ENCODE results near the gene ECT2L.

Gene ECT2L

GRCh38 chr6:138806889-138807288 lies 11.0 kb downstream of the ECT2L start:
- DNase-seq, result no peak

- DNase-seq, result no peak
Measured at GRCh38 chr6:138809677-138810076, 13.8 kb downstream of the ECT2L start.

DNA sequence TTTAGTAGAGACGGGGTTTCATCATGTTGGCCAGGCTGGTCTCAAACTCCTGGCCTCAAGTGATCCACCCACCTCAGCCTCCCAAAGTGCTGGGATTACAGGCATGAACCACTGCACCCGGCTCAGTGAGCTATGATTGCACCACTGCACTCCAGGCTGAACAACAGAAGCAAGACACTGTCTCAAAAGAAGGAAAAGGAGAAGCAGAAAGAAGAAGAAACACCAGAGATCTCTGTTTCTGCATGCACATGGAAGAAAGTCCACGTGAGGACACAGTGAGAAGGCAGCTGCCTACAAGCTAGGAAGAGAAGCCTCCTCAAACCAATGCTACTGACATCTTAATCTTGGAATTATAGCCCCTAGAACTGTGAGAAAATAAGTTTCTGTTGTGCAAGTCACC lies 16.0 kb downstream of the ECT2L start:
- no peak for DNase-seq

DNA sequence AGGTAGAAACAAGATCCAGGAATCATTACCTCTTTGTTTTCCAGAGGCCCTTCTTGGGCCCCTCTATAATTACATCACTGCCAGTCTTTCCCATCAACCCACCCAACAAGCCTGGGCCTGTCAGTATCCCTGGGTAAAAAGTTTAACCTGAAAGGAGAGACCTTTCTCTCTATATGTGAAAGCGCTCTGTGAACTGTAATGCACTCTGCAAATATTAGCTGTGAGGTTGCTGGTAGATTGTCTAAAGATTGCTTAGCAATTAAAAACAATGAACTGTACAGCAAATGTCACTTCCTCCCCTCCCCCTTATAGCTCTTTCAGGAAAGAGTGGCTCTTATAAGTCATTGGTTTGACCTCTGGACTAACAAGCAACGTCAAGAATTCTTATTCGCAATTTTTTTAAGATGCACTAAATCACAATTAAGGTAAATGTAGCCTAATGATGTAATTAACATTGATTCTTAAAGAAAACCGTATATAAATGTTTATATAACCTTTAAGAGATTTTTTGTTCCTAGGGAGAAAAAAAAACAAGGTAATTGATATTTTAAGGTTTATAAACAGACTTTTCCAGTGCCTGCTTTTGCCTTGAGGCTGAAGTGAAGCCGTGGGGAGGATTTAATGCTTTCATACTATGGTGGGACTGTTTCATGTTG lies 18.4 kb downstream of the ECT2L start:
- DNase-seq, result no peak

DNA sequence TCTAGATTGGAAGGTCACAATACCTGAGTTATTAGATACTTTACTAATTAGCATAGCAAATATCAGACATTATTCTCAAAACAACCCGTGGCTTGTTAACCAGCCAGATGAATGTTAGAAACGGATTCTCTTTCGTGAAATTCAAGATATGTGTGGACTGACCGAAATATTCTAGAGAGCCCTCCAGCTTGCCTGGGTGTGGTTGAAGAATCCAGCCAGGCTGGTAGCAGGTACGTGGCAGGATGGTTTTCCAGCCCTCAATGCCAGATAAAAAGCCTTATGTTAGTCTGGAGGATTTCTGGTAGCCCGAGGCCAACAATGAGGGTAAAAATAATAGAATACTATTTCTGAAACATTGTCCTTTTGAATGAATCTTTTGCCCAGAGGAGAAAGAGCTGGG lies 19.3 kb downstream of the ECT2L start:
- DNase-seq, result no peak

- no peak for DNase-seq
Measured at GRCh38 chr6:138815797-138816528, 20.1 kb downstream of the ECT2L start.

DNA sequence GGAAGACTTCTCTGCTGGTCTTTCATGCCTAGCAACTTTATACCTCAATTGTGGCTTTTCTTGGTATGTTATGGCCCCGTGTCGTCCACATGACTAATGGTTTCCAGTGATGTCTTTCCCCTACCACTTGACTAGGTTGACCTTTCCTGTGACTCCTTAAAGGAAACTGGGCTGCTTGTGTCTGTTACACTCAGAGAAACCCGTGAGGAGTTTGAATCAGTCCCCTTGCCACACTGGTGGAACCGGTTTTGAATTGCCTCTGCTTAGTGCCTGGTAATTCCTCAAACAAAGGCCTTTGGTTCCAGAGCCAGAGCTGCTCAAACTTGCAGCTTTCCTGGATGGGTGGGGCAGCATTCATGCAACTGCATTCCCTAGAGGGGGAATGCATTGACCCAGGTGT lies 21.9 kb downstream of the ECT2L start:
- DNase-seq, result no peak

GRCh38 chr6:138818496-138819194 lies 22.8 kb downstream of the ECT2L start:
- DNase-seq, result no peak

- DNase-seq, result no peak
Measured at GRCh38 chr6:138821519-138821918, 25.6 kb downstream of the ECT2L start.

- DNase-seq, result no peak
Measured at GRCh38 chr6:138824482-138825144, 28.7 kb downstream of the ECT2L start.

GRCh38 chr6:138830248-138830647 lies 34.4 kb downstream of the ECT2L start:
- DNase-seq, result no peak

GRCh38 chr6:138832182-138832581 lies 36.3 kb downstream of the ECT2L start:
- DNase-seq, result no peak

DNA sequence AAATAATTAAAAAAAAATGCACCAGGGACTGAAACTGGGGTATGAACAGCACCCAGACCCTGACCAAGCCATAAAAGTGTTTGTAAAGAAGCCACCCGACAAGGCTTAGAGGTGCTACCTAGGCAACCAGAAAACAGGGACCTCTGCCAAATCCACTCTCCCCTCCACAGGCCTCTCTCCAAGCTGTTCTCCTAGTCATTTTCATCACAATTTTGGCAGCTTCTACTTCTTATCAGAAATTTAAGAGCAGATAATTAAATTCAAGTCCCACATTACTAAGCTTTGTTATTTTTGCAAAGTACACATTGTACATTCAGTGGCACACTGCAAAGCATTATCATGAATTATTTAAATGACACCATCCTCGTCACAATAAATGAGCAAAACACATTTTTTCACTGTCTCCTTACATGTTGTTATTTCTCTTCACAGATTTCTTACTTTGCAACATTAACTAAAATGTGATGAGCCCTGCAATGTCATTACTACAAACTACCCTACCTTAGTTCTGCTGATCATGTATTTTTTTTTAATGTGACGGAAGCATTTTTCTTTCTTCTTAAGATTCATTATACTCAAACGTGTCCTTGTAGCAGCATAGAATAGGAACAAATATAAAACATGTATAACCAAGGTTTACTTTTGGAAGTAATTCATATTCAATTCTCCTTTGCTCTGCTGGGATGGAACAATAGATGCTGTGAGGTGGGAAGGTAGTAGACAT lies 38.1 kb downstream of the ECT2L start:
- DNase-seq, result peak; percentile 53

GRCh38 chr6:138837246-138837645 lies 41.4 kb downstream of the ECT2L start:
- no peak for DNase-seq

DNA sequence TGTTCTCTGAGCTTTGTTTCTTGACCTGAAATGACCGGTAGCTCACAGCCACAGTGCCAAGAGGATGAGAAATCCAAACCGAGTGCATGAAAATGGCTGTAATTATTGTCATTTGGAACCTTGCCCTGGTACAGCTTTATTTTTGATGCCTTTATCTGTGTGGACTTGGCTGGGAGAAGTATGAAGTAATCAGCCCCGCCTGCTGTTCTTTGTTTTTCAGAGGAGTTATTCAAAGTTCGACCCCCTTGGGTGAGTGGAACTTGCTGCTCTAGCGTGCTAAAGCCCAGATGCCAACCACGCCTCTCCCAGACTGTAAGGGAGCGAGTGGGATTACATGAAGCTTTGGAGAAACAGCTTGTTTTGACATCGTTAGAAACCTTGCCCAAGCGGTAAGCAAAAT lies 48.3 kb downstream of the ECT2L start:
- DNase-seq, result peak; percentile 32

GRCh38 chr6:138847884-138848283 lies 52.0 kb downstream of the ECT2L start:
- DNase-seq, result no peak

DNA sequence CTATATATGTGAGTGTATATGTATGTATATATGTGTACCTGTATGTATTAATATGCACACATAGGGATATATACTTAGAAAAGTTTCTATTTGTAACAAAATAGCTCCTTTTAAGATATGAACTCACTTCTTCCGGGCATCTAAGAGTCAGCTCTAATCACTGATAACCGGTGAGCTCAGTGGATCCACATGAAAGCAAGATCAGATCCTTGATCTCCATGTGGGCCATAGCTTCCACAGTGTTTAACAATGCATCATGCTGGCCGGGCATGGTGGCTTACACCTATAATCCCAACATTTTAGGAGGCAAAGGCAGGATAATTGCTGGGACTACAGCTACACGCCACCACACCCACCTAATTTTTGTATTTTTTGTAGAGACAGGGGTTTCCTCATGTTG lies 52.6 kb downstream of the ECT2L start:
- no peak for DNase-seq

DNA sequence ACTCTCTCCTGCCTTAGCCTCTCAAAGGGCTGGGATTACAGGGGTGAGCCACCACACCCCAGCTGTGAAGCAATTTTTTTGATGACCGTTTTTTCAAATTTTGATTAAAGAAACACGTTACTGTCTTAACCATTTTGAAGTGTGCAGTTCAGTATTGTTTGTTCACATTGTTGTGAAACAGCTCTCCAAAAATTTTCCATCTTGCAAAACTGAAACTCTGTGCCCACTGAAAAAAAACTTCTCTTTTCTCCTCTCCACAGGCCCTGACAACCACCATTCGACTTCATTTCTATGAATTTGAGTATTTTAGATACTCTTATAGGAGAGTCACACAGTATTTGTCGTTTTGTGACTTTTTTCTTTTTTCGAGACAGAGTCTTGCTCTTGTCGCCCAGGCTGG lies 53.9 kb downstream of the ECT2L start:
- no peak for DNase-seq

- no peak for DNase-seq
Measured at GRCh38 chr6:138856654-138857053, 60.8 kb downstream of the ECT2L start.

DNA sequence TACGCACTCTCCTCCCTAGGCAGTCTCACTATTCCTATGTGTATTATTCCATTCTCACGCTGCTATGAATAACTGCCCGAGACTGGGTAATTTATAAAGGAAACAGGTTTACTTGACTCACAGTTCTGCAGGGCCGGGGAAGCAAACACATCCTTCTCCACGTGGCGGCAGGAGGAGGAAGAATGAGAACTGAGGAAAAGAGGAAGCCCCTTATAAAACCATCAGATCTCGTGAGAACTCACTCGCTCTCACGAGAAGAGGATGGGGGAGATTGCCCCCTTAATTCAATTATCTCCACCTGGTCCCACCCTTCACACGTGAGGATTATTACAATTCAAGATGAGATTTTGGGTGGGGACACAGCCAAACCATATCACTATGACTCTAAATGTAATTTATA lies 61.9 kb downstream of the ECT2L start:
- no peak for DNase-seq

GRCh38 chr6:138862456-138862855 lies 66.6 kb downstream of the ECT2L start:
- DNase-seq, result no peak

DNA sequence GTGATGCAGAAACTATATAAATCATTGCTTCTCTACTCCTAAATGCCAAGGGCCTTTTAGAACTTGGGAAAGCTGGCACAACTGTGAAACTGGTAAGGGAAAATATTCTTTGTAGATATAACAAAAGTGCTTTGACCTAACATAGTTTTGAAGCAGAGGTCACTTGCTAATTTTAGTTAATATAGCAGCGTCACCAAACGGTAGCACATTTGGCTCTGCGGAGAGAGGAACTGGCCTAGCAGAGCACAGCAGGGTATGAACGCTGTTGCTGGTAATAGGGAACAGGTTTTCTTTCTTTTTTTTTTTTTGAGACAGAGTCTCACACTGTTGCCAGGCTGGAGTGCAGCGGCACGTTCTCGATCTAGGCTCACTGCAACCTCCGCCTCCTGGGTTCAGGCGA lies 67.4 kb downstream of the ECT2L start:
- no peak for DNase-seq

DNA sequence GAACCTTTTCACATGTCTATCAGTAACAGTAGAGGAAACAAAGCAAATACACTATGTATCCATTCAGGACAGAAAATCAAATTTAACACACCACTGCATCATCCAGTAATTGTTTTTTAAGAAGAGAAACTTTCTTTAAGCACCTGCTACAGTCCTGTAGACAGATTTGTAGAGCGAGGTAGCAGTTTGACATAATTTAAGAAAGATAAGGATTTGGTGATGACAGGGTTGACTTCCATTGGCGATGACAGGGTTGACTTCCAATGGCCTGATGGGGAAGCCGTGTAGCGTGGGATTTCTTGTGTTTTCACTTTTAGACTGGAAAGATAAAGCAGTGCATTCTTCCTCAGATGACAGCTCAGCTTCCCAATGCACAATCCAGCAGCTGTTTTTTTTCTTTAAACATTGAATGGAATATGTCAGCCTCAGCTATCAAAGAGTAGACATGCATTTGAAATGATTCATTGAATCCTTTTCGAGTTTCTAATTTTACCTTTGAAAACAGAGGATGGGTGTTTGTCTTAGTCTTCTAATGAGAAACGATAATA lies 68.5 kb downstream of the ECT2L start:
- DNase-seq, result no peak
